ENCODE data around the gene SLC2A4RG. TPM values are rescaled to one million over a fixed set of nuclear protein-coding genes. Genes with fewer than 3 reads are reported as not detected.

The SLC2A4RG gene
- total and polyA plus RNA-seq, 2 of the 13 experiments (the other 11 are each of a cell fraction or from before 2014, with no cell fraction given), result 91.4 to 95.9 TPM

- peak; percentile 67 for TF ChIP-seq ZNF687 (CRISPR knock-in tag; IDR thresholded peaks at IDR 0.05)
- TF ChIP-seq ZNF776 (CRISPR knock-in tag; IDR thresholded peaks at IDR 0.05), result no peak
- peak; percentile 91 for TF ChIP-seq ZNF503 (CRISPR knock-in tag; IDR thresholded peaks at IDR 0.05)
- no peak for TF ChIP-seq RARG (CRISPR knock-in tag; IDR thresholded peaks at IDR 0.05; ENCODE audit: low read depth)
- no peak for TF ChIP-seq TRAFD1 (CRISPR knock-in tag; IDR thresholded peaks at IDR 0.05; ENCODE audit: borderline replicate concordance)
- TF ChIP-seq SAP130 (CRISPR knock-in tag; IDR thresholded peaks at IDR 0.05; ENCODE audit: low read depth), result peak; percentile 89
- TF ChIP-seq ZNF207 (IDR thresholded peaks at IDR 0.05; ENCODE audit: borderline replicate concordance), result no peak
- TF ChIP-seq ZNF570 (CRISPR knock-in tag; IDR thresholded peaks at IDR 0.05; ENCODE audit: borderline replicate concordance), result no peak
- TF ChIP-seq RELA (CRISPR knock-in tag; IDR thresholded peaks at IDR 0.05), result peak; percentile 90
- TF ChIP-seq EED (CRISPR knock-in tag; IDR thresholded peaks at IDR 0.05), result peak; percentile 77; the same call in 1 of the 2 replicates
- no peak for TF ChIP-seq ARHGAP35 (CRISPR knock-in tag; IDR thresholded peaks at IDR 0.05; ENCODE audit: borderline replicate concordance)
- TF ChIP-seq KDM5A (IDR thresholded peaks at IDR 0.05; ENCODE audit: borderline replicate concordance, low read length), result peak; percentile 29; the same call in 1 of the 2 replicates
- TF ChIP-seq ZNF749 (CRISPR knock-in tag; IDR thresholded peaks at IDR 0.05; ENCODE audit: borderline replicate concordance), result peak; percentile 95
- TF ChIP-seq TCF7 (IDR thresholded peaks at IDR 0.05; ENCODE audit: low read depth), result no peak
- peak; percentile 35; the same call in 1 of the 2 replicates for TF ChIP-seq HMGXB3 (CRISPR knock-in tag; IDR thresholded peaks at IDR 0.05; ENCODE audit: borderline replicate concordance)
Measured at GRCh38 chr20:63739130-63740069, at the start of gene SLC2A4RG (continued).

All from HepG2 (cell line).